BE2C (cell line): ENCODE results near the gene TBC1D9.
A peak's percentile ranks its signal among the peaks of the same experiment; 100 is the strongest.

Source experiments
- DNase-seq: peaks from one replicate; pipeline ENCODE4 v3.0.0-alpha.2; 2020
- H3K27me3 ChIP-seq: fragments of 250-450 bp; sonication (Bioruptor Pico); 2 replicates; pipeline ENCODE4 v1.5.1; 2020; ENCODE audit warnings: mild to moderate bottlenecking
- H3K36me3 ChIP-seq: fragments of 250-450 bp; sonication (Bioruptor Pico); 2 replicates; pipeline ENCODE4 v1.5.1; 2020; ENCODE audit warnings: mild to moderate bottlenecking
- H3K4me1 ChIP-seq: fragments of 250-450 bp; sonication (Bioruptor Pico); 2 replicates; pipeline ENCODE4 v1.5.1; 2020
- H3K4me3 ChIP-seq: 2 replicates; pipeline ENCODE4 v1.5.1; 2011; ENCODE audit warnings: low read depth, low read length
- H3K9me3 ChIP-seq: fragments of 250-450 bp; sonication (Bioruptor Pico); 2 replicates; pipeline ENCODE4 v1.5.1; 2020
- CTCF ChIP-seq: IDR thresholded peaks from 2 replicates; pipeline ENCODE4 v1.5.1; 2012; ENCODE audit warnings: mild to moderate bottlenecking, low read depth, low read length

The TBC1D9 gene

GRCh38 chr4:140688711-140689598 lies 67.2 kb downstream of the TBC1D9 start:
- peak; percentile 69 for DNase-seq
- no peak for TF ChIP-seq CTCF
- H3K36me3 ChIP-seq: peaks cover 11% of the 10 kb centered on the region; the same call in 1 of the 2 replicates
- peak overlapping the region; percentile 15; the same call in 1 of the 2 replicates for H3K4me3 ChIP-seq
- H3K4me1 ChIP-seq: peaks cover 26% of the 10 kb centered on the region
- H3K27me3 ChIP-seq: no peaks in the 10 kb centered on the region
- H3K9me3 ChIP-seq: no peaks in the 10 kb centered on the region

- Histone ChIP-seq H3K36me3 (peaks cover 11% of the 10 kb centered on the region; the same call in 1 of the 2 replicates), H3K9me3 (no peaks in the 10 kb centered on the region), H3K4me1 (peaks cover 21% of the 10 kb centered on the region), H3K27me3 (no peaks in the 10 kb centered on the region), H3K4me3 (no peak overlapping the region)
- no peak for DNase-seq
- no peak for TF ChIP-seq CTCF
Measured at GRCh38 chr4:140686796-140687195, 69.4 kb downstream of the TBC1D9 start.

- Histone ChIP-seq H3K4me1 (peaks cover 13% of the 10 kb centered on the region), H3K4me3 (no peak overlapping the region), H3K27me3 (no peaks in the 10 kb centered on the region), H3K36me3 (peaks cover 15% of the 10 kb centered on the region), H3K9me3 (no peaks in the 10 kb centered on the region)
- no peak for DNase-seq
- TF ChIP-seq CTCF: no peak
Measured at GRCh38 chr4:140684314-140684713, 71.9 kb downstream of the TBC1D9 start.

- no peaks in the 10 kb centered on the region for H3K4me1 ChIP-seq
- no peaks in the 10 kb centered on the region for H3K9me3 ChIP-seq
- peaks cover 28% of the 10 kb centered on the region for H3K36me3 ChIP-seq
- TF ChIP-seq CTCF: no peak
- H3K27me3 ChIP-seq: no peaks in the 10 kb centered on the region
- DNase-seq: no peak
- no peak overlapping the region for H3K4me3 ChIP-seq
Measured at GRCh38 chr4:140681201-140681600, 75.0 kb downstream of the TBC1D9 start.

- no peak overlapping the region for H3K4me3 ChIP-seq
- H3K4me1 ChIP-seq: no peaks in the 10 kb centered on the region
- H3K9me3 ChIP-seq: no peaks in the 10 kb centered on the region
- peaks cover 26% of the 10 kb centered on the region for H3K36me3 ChIP-seq
- no peak for DNase-seq
- TF ChIP-seq CTCF: no peak
- no peaks in the 10 kb centered on the region for H3K27me3 ChIP-seq
Measured at GRCh38 chr4:140680686-140681085, 75.5 kb downstream of the TBC1D9 start.

- Histone ChIP-seq H3K36me3 (peaks cover 17% of the 10 kb centered on the region), H3K9me3 (no peaks in the 10 kb centered on the region), H3K27me3 (no peaks in the 10 kb centered on the region), H3K4me3 (no peak overlapping the region), H3K4me1 (no peaks in the 10 kb centered on the region)
- DNase-seq: no peak
- no peak for TF ChIP-seq CTCF
Measured at GRCh38 chr4:140679576-140679975, 76.6 kb downstream of the TBC1D9 start.
